GM23248 (cell line): ENCODE measurements around the gene SH2D3A. TPM values are rescaled to one million over a fixed set of nuclear protein-coding genes. Genes with fewer than 3 reads are reported as not detected.

Experiments used
- DNase-seq: peaks from one replicate; pipeline ENCODE4 v3.0.0-alpha.2; 2015
- H2AFZ ChIP-seq: fragments of 200-600 bp; sonication (generic); 2 replicates; pipeline ENCODE4 v1.6.1; 2016; ENCODE audit warnings: antibody characterized with exemption
- H3F3A ChIP-seq: fragments of 200-600 bp; sonication (generic); 2 replicates; pipeline ENCODE4 v1.6.1; 2016; ENCODE audit warnings: mild to moderate bottlenecking, antibody characterized with exemption, mixed run types; ENCODE audit not compliant: insufficient read depth
- H3K27ac ChIP-seq: fragments of 200-600 bp; sonication (generic); 2 replicates; pipeline ENCODE4 v1.5.1; 2016; ENCODE audit warnings: mild to moderate bottlenecking
- H3K27me3 ChIP-seq: fragments of 200-600 bp; sonication (generic); replicated peaks from 2 replicates; pipeline ENCODE4 v1.6.1; 2016; ENCODE audit warnings: mild to moderate bottlenecking; ENCODE audit not compliant: insufficient read depth
- H3K36me3 ChIP-seq: fragments of 200-600 bp; sonication (generic); 2 replicates; pipeline ENCODE4 v1.6.1; 2016; ENCODE audit warnings: low read depth, mild to moderate bottlenecking
- H3K4me1 ChIP-seq: fragments of 200-600 bp; sonication (generic); 2 replicates; pipeline ENCODE4 v1.6.1; 2016; ENCODE audit warnings: mild to moderate bottlenecking; ENCODE audit not compliant: insufficient read depth
- H3K4me2 ChIP-seq: fragments of 200-600 bp; sonication (generic); one replicate; pipeline ENCODE4 v1.6.1; 2016; ENCODE audit warnings: mild to moderate bottlenecking; ENCODE audit not compliant: unreplicated experiment
- H3K4me3 ChIP-seq: fragments of 200-600 bp; sonication (generic); 2 replicates; pipeline ENCODE4 v1.5.1; 2016; ENCODE audit warnings: mild to moderate bottlenecking
- H3K79me2 ChIP-seq: fragments of 200-600 bp; sonication (generic); 2 replicates; pipeline ENCODE4 v1.6.1; 2016; ENCODE audit warnings: mild to moderate bottlenecking; ENCODE audit not compliant: insufficient read depth
- H3K9ac ChIP-seq: fragments of 200-600 bp; sonication (generic); 2 replicates; pipeline ENCODE4 v1.6.1; 2016; ENCODE audit warnings: mild to moderate bottlenecking
- H3K9me2 ChIP-seq: fragments of 200-600 bp; sonication (generic); 2 replicates; pipeline ENCODE4 v1.6.1; 2016; ENCODE audit warnings: mixed run types, mild to moderate bottlenecking, moderate library complexity; ENCODE audit not compliant: insufficient read depth
- H3K9me3 ChIP-seq: fragments of 200-600 bp; sonication (generic); one replicate; pipeline ENCODE4 v1.6.1; 2017; ENCODE audit warnings: low read depth
- H4K20me1 ChIP-seq: fragments of 200-600 bp; sonication (generic); 2 replicates; pipeline ENCODE4 v1.6.0; 2016; ENCODE audit not compliant: insufficient read depth
- EZH2 ChIP-seq: fragments of 200-600 bp; sonication (generic); IDR thresholded peaks from 2 replicates; pipeline ENCODE4 v1.6.1; 2018; ENCODE audit warnings: antibody characterized with exemption, mild to moderate bottlenecking; ENCODE audit not compliant: insufficient read depth, poor library complexity, severe bottlenecking
- EZH2phosphoT487 ChIP-seq: fragments of 200-600 bp; sonication (generic); IDR thresholded peaks from 2 replicates; pipeline ENCODE4 v1.6.1; 2018; ENCODE audit warnings: antibody characterized with exemption, moderate library complexity, mild to moderate bottlenecking, low read depth; ENCODE audit not compliant: insufficient read depth
- WGBS, 2 experiments: methylation state at CpG; one replicate each; pipeline ENCODE4 v1.1.6; 2015 to 2017; ENCODE audit warnings: low lambda C conversion rate in 2 of 2, low coverage in 1 of 2; ENCODE audit errors: missing lambda C conversion rate in 2 of 2; 5-methylcytosine and 5-hydroxymethylcytosine counted together
- in situ Hi-C: fragments of 300-500 bp; cut with MboI; formaldehyde crosslinking; loops from 2 replicates; pipeline ENCODE4 v1.15.0; 2020
- polyA plus RNA-seq: library from polyadenylated mRNA; unstranded; fragments of >200 nt; fragmentation: Nextera tagmentation; extraction: Ambion mirVana; gene quantifications from 2 replicates; pipeline ENCODE4 v1.2.1, GENCODE V29; 2016
- total RNA-seq: library from RNA; depleted of rRNA; stranded (reverse); fragments of >200 nt; shearing (Covaris generic); gene quantifications from 2 replicates; pipeline ENCODE4 v1.2.3, GENCODE V29; 2014

The SH2D3A gene
- total and polyA plus RNA-seq, 2 experiments from 2014 or later, result not detected

DNA sequence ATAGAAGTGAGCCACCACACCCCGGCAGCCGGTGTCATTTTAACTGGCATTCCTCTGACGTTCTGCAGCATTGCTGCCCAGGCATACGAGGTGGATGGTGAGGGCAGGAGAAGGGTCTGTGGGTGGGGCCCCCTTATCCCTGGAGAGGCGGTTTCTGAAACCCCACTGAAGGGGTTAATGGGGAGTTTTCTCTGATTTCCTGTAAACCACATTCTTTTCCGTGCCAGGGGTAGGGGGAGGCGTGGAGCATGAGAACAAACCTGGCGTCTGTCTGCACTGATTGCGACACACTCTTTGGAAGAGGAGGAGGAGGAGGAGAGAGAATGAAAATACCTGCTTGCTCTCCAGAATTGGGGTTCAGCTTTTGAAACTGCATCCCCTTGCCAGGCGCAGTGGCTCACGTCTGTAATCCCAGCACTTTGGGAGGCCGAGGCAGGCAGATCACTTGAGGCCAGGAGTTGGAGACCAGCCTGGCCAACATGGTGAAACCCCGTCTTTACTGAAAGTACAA lies 44.1 kb downstream of the SH2D3A start:
- H3K9ac ChIP-seq, result no peak overlapping the region
- peaks cover 19% of the 10 kb centered on the region for H3K4me1 ChIP-seq

DNA sequence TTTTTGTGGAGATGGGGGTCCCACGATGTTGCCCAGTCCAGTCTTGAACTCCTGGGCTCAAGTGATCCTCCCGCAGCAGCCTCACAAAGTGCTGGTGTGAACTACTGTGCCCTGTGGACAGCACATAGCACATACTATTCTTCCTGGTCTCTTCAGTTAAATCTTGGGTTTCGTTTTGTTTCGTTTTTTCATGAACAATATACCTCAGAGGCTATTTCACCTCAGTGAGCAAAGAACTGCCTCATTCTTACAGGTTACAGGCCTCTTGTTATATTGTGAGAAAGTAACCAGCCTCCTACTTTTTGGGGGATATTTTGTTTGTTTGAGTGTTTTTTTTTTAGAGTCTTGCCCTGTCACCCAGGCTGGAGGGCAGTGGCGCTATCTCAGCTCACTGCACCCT lies 45.5 kb downstream of the SH2D3A start:
- H3F3A ChIP-seq, result peaks cover 4% of the 10 kb centered on the region; the same call in 1 of the 2 replicates
- no peak for DNase-seq
- H3K9me3 ChIP-seq, result no peaks in the 10 kb centered on the region
- H3K9me2 ChIP-seq, result no peaks in the 10 kb centered on the region
- no peak overlapping the region for H3K9ac ChIP-seq
- no peaks in the 10 kb centered on the region for H3K27me3 ChIP-seq
- no peaks in the 10 kb centered on the region for H3K36me3 ChIP-seq
- TF ChIP-seq EZH2phosphoT487, result no peak
- no peak for TF ChIP-seq EZH2
- H3K4me1 ChIP-seq, result peaks cover 19% of the 10 kb centered on the region
- no peak overlapping the region for H3K4me3 ChIP-seq
- no peak overlapping the region for H3K4me2 ChIP-seq
- H3K27ac ChIP-seq, result no peak overlapping the region
- no peaks in the 10 kb centered on the region for H4K20me1 ChIP-seq
- no peaks in the 10 kb centered on the region for H3K79me2 ChIP-seq
- WGBS, 2 experiments, result 59 to 61% methylated on average over 5 of the region's 5 CpGs
- H2AFZ ChIP-seq, result no peak overlapping the region
- in situ Hi-C loops, result no loop called here

More for the DNA sequence above, 44.1 kb downstream of the SH2D3A start:
- no peaks in the 10 kb centered on the region for H4K20me1 ChIP-seq
- TF ChIP-seq EZH2 (no peak), EZH2phosphoT487 (no peak)
- no peak overlapping the region for H3K27ac ChIP-seq
- H3K4me2 ChIP-seq, result peak overlapping the region; percentile 54
- in situ Hi-C loops, result no loop called here
- peak overlapping the region; percentile 65 for H2AFZ ChIP-seq
- H3K9me3 ChIP-seq, result no peaks in the 10 kb centered on the region
- H3K79me2 ChIP-seq, result no peaks in the 10 kb centered on the region
- H3K36me3 ChIP-seq, result no peaks in the 10 kb centered on the region
- peak overlapping the region; percentile 34 for H3K4me3 ChIP-seq
- H3F3A ChIP-seq, result peaks cover 4% of the 10 kb centered on the region; the same call in 1 of the 2 replicates
- peak; percentile 61 for DNase-seq
- no peaks in the 10 kb centered on the region for H3K27me3 ChIP-seq
- no peaks in the 10 kb centered on the region for H3K9me2 ChIP-seq
- WGBS, 2 experiments, result 3% methylated on average over 13 of the region's 13 CpGs

DNA sequence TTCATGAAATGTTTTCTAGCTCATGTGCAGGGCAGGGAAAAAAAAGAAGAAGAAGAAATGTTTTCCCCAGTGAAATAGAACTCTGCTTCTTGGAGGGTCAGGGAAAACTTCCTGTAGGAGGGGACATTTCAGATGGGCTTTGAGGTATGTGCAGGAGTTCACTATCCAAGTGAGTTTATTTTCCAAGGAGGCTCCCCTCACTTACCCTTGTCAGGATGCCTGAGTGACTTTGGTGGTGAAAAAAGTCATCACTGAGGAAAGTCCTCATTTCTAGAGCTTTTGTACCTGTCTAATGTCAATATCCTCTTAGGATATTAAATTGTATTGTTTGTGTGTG lies 46.1 kb downstream of the SH2D3A start:
- Histone ChIP-seq H2AFZ (no peak overlapping the region), H3K9me2 (no peaks in the 10 kb centered on the region), H4K20me1 (no peaks in the 10 kb centered on the region), H3K79me2 (no peaks in the 10 kb centered on the region), H3K36me3 (no peaks in the 10 kb centered on the region), H3K9me3 (no peaks in the 10 kb centered on the region), H3K27me3 (no peaks in the 10 kb centered on the region), H3K9ac (no peak overlapping the region), H3K27ac (no peak overlapping the region), H3K4me1 (peaks cover 19% of the 10 kb centered on the region), H3K4me3 (no peak overlapping the region), H3K4me2 (peak overlapping the region; percentile 49), H3F3A (peaks cover 4% of the 10 kb centered on the region; the same call in 1 of the 2 replicates)
- no peak for DNase-seq
- no peak for TF ChIP-seq EZH2
- no peak for TF ChIP-seq EZH2phosphoT487
- in situ Hi-C loops, result no loop called here

DNA sequence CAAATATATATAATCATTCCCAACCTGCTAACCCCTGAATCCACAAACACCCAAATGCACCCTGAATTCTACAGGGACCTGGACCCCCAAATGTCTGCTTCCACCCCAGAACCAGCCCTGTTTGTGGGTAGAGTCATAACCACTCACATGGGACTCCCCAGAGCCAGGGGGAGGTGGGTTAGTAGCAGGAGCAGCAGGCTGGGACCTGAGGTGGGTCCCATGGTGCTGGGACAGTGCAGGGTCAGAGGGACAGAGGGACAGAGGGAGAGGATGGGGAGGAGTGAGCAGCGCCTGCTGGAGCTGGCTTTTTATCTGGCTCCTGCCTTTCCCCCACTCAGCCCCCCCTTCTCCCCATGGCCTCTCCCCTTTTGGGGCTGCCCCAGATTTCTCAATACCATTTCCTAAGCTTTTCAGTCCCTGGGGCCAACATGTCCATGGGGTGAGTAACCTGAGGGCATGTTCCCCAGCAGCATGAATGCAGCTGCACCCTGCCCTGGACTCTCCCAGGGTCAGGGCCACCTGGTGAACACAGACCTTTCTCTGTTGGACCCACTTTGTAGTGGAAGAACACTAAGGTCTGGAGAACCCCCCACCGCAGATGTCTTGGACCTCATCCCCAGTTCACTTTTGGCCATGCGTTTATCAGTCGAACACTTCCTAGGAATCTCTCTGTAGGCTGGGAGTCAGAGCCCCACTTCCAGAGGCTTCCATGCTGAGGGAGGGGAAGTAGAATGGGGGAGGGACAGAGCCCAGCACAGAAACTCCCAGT lies 46.7 kb downstream of the SH2D3A start, which contains the start of gene C3:
C3 (minus strand) TSS at position 282 of the 769 bp plus-strand sequence; CDS start at position 221, 61 bp downstream.
- Histone ChIP-seq H4K20me1 (no peaks in the 10 kb centered on the region), H3K27ac (no peak within 1 kb of the TSS), H3K4me2 (peak within 1 kb of the TSS; percentile 49), H3K27me3 (no peaks in the 10 kb centered on the region), H3K9me2 (no peaks in the 10 kb centered on the region), H3K4me1 (peaks cover 19% of the 10 kb centered on the region), H2AFZ (no peak within 1 kb of the TSS), H3K4me3 (no peak within 1 kb of the TSS), H3K9ac (no peak within 1 kb of the TSS), H3K9me3 (no peaks in the 10 kb centered on the region), H3K79me2 (no peaks in the 10 kb centered on the region), H3F3A (peaks cover 4% of the 10 kb centered on the region; the same call in 1 of the 2 replicates), H3K36me3 (no peaks in the 10 kb centered on the region)
- peak; percentile 92 for DNase-seq
- in situ Hi-C loops, result no loop called here
- TF ChIP-seq EZH2 (no peak), EZH2phosphoT487 (no peak)
- 32 to 33% methylated on average over 4 of the region's 4 CpGs for WGBS, 2 experiments
